Cardiac septum (tissue), 1 donor: ENCODE results near the gene GABRA4. TPM values are rescaled to one million over a fixed set of nuclear protein-coding genes. Genes with fewer than 3 reads are reported as not detected.

Experiments
- total RNA-seq: library from RNA; stranded (reverse); fragmentation: NEBNext Ultra II Directional; extraction: Animal tissue kit (Norgen Biotek cat#: 25700); gene quantifications from one replicate; pipeline ENCODE4 v1.2.1, GENCODE V29; 2021
- donor health status: DM: no; HTN: no; CAD: no.

The GABRA4 gene
- total RNA-seq, 1 donor from 2014 or later, result 65.5 TPM

Other genes with a start within 250 kb of the GABRA4 start
- gene COX7B2, start 84.3 kb downstream of the GABRA4 start, total RNA-seq, result not detected
- gene GABRB1, start 38.0 kb upstream of the GABRA4 start, total RNA-seq, result 10.7 TPM